GM21723 (cell line): ENCODE measurements around the gene ZNF385B.
A peak's percentile ranks its signal among the peaks of the same experiment; 100 is the strongest.

Experiments
- ATAC-seq: cut with Tn5 transposase; IDR thresholded peaks from one replicate; pipeline ENCODE4 v1.9.1; 2021; ENCODE audit warnings: mild to moderate bottlenecking, moderate library complexity; ENCODE audit not compliant: unreplicated experiment

ZNF385B gene

DNA sequence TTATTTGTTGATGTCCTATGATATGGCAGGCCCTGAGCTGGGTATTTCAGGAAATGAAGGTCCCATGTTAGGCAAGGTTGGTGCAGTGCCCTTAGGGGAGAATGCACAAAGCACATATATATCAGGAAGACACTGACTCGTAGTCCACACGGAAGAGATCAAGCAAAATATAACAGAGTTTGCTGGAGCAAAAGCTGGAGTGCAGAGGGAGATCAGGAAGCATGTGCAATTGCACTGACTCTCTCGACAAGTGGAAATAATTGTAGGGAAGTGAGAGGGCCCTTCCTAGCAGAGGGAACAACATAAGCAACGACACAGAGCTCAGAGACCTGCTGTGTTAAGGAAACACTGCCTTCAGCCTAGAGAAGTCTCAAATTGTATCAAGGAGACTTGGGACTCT is 4.2 kb downstream of the ZNF385B start:
- ATAC-seq, result no peak

DNA sequence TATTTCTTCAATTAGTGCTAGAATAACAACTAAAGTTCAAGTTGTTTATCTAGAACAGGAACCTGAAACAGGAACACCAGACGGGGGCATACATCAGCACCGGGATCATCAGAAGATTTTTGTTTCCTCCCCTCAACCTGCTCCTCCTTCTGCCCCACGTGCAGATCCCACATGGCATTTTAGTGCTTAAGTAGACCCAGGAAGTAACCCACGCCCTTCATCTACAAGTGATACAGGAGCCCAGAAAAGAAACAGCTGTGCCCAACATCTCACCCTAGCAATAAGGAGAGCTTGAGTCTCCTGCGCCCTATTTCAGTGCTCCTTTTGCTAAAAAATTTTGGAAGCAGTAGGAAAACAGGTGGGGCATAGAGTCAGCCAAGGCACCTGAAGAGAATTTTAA is 5.2 kb downstream of the ZNF385B start:
- no peak for ATAC-seq

DNA sequence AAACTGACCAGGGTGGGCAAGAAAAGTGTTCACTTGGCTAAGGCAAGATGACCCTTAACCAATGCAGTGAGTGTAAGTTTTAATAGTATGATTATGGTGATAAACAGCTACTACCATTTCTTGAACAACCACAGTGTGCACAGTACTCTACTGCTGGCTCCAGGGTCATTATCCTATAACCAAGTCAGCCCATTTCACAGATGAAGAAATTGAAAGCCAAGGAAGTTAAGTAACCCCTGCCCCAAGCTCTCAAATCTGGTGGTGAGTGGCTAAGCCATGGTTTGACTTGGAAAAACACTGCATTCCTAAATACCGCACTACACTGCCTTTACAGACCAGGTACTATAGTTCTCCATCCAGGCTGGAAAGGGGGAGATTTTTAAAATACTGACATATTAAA is 5.7 kb downstream of the ZNF385B start:
- no peak for ATAC-seq

DNA sequence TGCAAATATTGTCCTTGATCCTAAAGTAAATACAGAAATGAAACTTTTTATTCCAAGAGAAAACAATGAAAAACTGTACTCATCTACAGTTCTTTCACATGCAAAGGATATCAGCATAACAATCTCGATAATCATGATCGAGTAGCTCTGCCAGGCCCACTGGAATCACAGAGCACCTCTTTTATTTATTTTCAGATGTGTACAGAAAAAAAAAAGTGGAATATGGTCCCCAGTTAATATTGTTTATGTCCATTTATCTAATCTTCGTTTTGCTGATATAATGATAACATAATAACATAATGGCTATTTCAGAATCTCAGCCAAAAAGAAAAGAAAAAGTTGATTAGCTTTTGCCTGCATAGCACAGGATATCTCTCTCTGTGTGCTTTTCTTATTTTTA is 6.5 kb downstream of the ZNF385B start:
- no peak for ATAC-seq

DNA sequence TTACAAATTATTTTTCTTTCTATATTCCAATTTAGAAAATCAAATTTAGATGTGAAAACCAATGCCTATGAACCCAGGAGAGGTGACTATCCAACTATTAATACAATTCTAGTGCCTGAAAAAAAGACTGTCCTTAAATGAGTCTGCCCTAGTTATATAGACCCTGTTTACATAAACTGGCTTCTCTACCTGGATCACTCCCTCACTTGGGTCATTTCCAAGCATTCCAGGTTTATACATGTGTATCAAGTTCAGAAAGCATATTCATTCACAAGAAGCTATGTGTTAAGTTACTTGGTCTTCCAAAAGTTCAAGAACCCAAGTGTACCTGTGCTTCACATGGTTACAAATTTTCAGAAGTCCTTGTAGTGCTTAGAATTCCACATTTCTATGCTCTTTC is 8.3 kb downstream of the ZNF385B start:
- ATAC-seq, result no peak

DNA sequence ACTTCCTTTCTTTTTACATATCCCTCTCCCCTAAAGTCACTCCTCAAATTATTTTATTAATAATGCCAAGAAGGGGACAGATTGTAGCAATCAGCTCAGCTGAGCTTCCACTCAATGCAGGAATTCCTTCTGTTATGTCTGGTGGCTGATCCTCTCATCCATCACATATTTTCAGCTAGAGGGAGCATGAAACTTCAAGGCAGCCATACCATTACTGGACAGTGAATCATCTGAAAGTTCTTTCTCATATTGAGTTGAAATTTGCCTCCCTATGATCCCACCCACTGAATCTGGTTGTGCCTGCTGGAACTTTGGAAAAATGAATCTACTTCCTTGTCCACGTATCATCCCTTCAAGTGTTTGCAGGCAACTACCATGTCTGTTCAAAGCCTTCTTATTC is 11.2 kb downstream of the ZNF385B start:
- ATAC-seq, result no peak

DNA sequence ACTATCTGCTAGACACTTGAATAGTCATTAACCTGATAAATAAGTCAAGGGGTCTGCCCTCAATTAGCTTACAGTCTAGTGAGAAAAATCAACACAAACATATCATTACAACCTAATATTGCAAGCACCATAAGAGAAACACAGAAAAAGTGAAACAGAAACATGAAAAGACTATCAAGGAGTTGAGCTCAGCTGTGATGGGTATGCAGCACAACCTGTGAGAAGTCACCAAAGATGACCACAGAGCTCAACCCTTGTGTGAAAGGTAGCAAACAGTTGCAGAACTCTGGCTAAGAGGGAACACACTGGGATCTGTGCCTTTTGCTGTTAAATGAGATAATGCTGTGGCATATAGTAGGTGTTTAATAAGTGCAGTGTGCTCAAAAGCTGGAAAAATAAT is 11.7 kb downstream of the ZNF385B start:
- no peak for ATAC-seq

DNA sequence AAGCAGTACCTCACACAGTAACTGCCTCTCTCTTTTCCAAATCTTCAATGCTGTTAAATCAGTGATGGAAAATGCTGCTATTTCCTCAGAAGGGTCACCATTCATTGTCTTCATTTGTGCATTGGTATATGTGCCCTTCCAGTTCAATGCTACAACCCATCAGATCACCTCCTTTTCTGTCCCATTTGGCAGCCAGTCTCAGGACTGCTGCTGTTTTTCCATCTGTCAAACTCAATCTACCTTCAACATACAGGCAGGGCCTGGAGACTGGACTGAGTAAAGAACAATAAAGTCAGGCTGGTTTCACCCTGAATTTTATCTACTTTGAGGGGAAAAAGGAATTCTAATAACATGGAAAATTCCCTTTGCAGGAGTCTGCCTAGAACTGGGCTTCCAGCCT is 17.9 kb downstream of the ZNF385B start:
- no peak for ATAC-seq

DNA sequence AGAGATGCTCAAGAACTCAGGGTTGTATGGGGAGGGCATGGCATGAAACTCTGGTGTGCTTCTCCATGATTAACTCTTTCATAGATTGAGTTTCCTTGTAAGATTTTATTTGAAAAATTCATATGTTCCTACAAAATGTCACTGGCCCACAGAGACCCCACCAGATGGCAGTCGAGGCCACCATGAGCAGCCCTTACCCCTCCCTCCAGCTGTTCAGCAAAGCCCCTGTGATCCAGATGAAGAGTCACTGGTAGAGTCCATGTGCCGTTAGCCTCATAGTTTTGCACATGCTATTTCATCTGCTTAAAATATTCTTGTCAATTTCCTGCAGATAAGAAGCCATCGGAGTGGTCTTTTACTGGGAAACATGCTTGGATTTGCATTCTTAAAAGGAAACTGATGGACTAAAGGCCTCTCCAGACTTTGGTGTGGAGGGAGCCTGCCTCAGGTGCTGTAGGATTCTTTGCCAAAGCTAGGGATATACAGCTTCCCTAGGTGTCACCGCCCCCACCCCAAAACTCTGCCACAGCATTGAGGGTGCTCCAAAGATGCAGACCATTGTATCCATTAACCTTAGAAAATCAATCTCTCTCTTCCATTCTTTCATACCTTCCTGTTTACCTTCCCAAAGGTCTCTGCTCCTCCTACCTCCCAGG is 18.8 kb downstream of the ZNF385B start:
- peak; percentile 65 for ATAC-seq

DNA sequence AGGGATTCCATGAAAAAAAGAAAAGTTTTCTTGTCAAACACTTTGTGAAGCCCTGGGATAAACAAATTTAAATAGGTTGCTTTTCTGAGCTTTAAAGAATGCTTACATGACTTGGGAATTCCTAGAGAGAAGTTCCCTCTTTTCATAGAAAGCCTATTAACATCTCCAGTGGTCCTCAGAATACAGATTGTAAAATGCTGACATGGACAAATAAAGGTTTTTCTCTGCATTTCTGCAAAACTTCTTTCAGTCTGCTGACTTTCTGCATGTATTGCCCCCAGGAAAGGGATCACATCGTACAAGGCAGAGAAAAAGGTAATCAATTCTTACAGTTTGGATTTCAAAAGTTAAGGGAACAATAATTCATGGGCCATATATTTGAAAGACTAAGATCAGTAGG is 20.6 kb downstream of the ZNF385B start:
- no peak for ATAC-seq

DNA sequence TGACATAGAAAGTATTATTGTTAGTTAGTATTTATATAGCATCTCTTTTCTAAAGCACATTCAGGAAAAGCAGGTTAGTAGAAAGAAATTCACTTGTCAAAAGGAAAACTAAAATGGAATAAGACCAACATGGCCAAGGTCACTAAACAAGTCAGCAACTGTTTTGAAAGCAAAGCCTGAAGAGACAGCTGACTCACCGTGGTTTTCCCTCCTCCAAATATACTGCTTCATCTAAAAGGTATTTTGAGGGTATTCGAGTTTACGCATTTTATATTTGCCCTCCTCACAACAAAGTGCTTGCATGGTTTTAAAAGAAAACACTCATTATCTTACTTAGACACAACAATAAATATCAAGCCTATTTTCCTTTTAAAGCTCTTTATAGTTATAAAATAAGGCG is 24.0 kb downstream of the ZNF385B start:
- ATAC-seq, result no peak

DNA sequence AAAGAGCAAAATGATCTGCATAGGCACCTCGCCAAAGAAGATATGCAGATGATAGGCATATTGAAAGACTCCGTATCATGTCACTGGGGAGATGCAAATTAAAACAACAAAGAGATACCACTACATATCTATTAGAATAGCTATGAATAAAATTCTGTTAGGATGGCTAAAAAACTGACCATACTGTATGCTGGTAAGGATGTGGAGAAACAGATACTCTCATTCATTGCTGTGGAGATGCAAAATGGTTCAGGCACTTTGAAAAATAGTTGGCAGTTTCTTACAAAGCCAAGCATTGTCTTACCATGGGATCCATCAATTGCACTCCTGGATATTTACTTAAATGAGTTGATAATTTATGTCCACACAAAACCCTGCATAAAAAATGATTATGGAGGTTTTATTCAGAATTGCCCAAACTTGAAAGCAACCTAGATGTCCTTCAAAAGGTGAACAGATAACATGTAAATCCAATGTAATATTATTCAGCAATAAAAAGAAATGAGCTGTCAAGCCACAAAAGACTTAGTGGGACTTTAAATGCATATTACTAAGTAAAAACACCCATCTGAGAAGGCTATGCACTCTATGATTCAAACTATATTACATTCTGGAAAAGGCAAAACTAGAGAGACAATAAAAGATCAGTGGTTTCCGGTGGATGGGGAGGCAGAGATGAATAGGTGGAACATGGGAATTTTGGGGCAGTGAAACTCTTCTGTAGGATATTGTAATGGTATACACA is 31.2 kb downstream of the ZNF385B start:
- ATAC-seq, result no peak

DNA sequence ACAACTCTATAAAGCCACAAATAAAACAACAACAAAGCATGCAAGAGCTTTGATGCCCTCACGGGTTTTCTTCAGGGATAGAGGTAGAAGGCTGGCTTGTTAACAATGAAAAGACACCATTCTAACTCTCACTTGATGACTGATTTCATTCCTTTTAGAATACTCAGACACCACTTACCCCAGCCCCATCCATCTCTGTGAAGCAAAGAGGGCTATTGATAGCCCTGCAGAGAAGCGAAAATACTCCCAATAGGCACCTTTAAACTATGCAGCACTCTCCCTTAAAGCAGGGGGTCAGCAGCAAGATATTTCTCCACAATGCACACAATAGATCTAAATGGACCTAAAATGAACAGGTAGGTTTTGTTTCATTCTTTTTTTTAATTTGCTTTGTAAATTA is 35.1 kb downstream of the ZNF385B start:
- no peak for ATAC-seq

DNA sequence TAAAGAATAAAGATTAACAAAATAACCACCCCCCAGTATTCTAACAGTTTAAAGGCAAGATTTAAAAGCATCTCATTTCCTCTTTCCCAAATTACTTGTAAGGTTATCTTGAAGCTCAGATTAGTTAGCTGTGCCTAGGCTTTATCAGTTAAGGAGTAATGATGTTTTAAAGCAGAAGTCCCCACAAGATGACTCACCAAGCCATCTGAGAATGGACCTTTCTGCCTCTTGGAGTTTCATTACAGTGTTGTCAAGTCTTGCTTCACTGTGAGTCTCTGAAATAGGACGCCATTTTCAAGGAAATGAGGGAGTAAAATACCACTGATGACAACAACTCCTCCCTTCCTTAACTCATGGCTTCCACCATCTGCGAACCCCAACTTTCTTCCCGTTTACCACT is 35.9 kb downstream of the ZNF385B start:
- no peak for ATAC-seq

DNA sequence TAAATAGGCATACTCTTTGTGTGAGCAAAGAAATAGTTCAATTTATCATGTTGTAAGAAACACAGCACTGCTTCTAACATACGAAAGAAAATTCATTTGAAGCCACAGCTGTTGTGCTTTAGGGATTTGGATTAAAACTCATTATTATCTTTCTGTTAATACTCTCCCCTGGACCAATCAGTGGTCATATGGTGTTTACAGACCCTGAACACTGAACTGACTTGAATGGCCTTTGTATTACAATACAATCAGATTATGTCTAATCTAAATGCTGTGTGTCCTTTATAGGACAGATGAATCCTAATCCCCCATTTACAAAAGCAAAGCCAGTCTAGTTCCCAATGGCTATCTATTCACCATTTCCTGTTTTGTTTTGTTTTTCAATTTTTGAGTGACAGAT is 36.5 kb downstream of the ZNF385B start:
- no peak for ATAC-seq

DNA sequence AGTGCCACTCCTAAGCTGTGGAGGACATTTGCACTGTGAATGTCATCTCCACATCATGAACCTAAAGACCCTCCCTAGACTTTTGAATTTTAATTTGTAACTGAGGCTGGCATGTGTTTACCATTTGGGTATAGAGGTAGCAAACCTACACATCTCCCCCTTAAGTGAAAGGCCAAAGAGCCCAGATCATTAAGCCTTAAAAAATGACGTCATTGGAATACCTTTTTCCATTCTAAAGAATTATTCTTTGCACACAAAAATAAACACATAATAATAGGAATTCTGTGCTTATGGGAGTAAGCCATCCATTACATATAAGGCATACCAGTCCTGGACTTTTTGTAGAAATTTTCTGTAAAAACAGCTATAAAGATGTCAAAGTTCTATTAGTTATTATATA is 38.9 kb downstream of the ZNF385B start:
- ATAC-seq, result no peak

DNA sequence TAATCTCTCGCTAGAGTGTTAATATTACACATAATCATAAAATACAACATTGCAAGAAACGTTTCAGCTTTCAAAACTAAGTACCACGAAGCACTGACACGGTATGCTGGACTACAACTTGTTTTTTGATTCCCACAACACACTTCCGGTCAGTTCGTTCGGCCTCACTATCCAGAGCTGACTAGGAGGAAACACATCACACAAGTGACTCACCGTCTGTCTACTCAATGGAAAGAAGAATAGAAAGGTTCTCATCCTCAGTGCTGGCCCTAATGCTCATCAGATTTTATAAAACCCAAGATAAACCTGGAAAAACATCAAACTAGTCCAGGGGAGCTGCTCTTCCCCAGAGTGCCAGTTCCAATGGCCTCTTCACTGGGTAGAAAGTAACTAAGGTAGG is 42.9 kb downstream of the ZNF385B start:
- ATAC-seq, result no peak

DNA sequence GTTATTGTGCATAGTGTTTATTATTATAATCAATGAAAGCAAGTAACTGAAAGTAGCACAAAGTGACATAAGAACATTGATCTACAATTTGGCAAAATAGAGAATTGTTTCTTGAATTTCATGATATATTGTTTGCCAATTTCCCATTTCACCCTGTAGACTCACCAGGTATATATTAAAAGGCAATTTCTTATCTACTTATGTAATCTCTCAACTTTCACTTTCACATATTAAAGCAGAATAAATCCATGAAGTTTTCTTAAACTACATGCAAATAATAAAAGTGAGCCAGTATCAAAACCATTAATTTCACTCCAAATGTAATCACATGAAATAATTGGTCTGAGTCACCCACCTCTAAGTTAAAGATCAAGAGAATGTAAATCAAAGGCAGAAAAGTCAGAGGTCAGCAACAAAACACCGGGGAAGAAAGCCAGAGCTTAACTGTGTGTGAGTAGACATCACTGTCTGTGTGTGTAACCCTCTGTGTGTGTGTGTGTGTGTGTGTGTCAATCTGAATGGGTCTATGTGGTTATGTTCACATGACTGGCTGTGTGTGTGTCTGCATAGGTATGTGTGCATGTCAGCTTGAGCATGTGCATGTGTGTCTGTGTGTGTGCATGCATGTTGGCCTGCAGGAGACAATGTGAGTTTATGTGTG is 44.1 kb downstream of the ZNF385B start:
- ATAC-seq, result no peak

DNA sequence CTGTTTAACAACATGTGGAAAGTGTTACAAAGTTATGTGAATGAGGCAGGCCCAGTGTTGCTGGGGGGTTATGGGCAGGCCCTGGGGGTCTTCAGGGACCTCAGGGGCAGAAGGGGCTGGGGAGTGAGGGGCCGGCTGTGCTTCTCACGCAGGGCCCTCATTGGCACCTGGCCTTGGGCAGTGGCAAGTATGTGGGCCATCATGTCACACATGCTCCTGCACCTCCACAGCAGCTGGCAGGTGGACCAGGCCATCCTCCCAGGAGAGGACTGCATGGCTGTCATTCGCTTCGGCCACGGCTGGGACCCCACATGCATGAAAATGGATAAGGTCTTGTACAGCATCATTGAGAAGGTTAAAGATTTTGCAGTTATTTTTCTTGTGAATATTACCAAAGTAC is 47.4 kb downstream of the ZNF385B start:
- ATAC-seq, result no peak

DNA sequence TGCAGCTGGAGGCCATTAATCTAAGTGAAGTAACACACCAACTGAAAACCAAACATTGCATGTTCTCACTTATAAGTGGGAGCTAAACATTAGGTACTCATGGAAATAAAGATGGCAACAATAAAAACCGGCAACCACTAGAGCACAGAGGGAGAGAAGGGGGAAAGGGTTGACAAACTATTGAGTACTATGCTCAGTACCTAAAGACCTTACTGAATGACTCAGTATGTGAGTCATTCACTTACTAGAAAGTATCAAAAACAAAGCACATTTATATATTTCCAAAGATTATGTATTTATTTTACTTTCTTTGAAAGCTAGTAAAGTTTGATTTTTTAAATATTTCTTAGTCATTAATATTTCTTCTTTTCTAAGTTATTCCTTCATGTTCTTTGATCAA is 48.9 kb downstream of the ZNF385B start:
- ATAC-seq, result no peak

DNA sequence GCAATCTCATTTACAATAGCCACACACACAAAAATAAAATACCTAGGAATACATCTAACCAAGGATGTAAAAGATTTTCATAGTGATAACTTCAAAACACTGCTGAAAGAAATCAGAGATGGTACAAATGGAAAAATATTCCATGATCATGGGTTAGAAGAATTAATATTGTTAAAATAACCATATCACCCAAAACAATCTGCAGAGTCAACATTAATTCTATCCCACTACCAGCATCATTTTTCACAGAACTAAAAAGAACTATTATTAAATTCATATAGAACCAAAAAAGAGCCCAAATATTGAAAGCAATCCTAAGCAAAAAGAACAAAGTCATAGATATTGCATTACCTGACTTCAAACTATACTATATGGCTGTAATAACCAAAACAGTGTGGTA is 50.4 kb downstream of the ZNF385B start:
- ATAC-seq, result no peak

DNA sequence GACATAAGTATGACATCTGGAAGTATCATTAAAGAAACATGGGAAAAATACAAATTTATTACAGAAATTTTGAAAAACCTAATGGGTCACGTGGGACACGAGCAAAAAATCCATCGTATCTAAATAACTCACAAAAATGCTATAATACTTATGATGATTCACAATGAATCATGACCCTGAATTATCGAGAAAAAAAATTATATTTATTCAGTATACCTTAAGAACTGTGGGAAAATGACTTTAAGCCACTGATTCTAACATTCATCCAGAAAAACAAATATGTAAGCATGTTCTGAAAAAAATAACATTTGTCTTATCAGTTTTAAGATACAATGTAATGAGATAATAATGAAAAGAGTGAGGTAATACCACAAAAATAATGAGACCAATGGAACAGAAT is 51.8 kb downstream of the ZNF385B start:
- ATAC-seq, result no peak
